Measurements from ENCODE around the gene FAM53A. TPM values are rescaled to one million over a fixed set of nuclear protein-coding genes. Genes with fewer than 3 reads are reported as not detected.

Gene FAM53A
- total and polyA plus RNA-seq, 2 of the 4 experiments (the other 2 are of a cell fraction), result 2.0 to 3.1 TPM

DNA sequence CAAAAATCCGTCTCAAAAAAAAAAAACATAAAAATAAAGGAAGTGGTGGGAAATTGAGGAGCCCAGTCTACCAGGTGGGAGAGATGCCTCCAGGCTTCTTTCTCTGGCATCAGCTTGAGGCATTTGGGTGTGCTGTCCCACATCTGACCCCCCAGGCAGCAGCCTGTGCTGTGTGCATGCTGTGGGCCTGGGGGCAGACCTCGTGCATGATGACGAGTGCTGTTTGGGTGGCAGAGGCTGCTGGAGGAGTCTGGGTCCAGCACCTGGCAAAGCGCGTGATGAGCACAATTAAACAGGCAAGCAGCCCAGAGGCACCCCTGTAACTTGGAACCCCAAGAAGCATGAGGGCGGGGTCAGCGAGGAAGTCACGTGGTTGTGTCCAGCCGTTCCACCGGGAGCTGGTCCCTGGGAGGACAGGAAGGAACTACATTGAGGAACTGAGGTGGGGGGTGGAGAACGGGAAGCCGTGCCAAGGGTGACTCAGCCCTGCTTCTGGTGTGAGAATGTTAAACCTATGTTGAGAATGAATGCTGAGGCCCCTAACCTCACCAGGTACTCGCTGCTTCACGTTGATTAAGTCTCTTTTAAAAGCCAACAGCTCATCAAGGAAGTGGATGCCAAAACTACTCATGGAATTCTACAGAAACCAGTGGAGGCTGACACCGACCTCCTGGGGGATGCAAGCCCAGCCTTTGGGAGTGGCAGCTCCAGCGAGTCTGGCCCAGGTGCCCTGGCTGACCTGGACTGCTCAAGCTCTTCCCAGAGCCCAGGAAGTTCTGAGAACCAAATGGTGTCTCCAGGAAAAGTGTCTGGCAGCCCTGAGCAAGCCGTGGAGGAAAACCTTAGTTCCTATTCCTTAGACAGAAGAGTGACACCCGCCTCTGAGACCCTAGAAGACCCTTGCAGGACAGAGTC, 43.3 kb upstream of the FAM53A start (continued):
- TF ChIP-seq MXI1 (IDR thresholded peaks at IDR 0.05; ENCODE audit: borderline replicate concordance, low read depth, low read length) (no peak), MAFK (IDR thresholded peaks at IDR 0.05; ENCODE audit: low read depth, low read length) (no peak), RAD21 (IDR thresholded peaks at IDR 0.05; ENCODE audit: low read length) (no peak)
